KOPT-K1 (cell line): ENCODE results near the gene THSD7B.
"Not testable (repeated sequence)": the region's sequence is repeated elsewhere in the genome, so short reads cannot be mapped to it uniquely, and the experiment has no call there.

Experiments used
- H3K27ac ChIP-seq: fragments of 200-600 bp; sonication (generic); 2 replicates; pipeline ENCODE4 v1.5.1; 2016; ENCODE audit warnings: antibody characterized with exemption, mild to moderate bottlenecking, low read depth, low read length; ENCODE audit not compliant: poor library complexity, severe bottlenecking
- H3K36me3 ChIP-seq: fragments of 200-600 bp; sonication (generic); 2 replicates; pipeline ENCODE4 v1.5.1; 2017; ENCODE audit warnings: antibody characterized with exemption, mild to moderate bottlenecking, low read length, moderate library complexity; ENCODE audit not compliant: insufficient read depth
- H3K9me3 ChIP-seq: fragments of 200-600 bp; sonication (generic); 2 replicates; pipeline ENCODE4 v1.5.1; 2017; ENCODE audit warnings: antibody characterized with exemption, low read length, mild to moderate bottlenecking; ENCODE audit not compliant: insufficient read depth, poor library complexity, severe bottlenecking

THSD7B gene

DNA sequence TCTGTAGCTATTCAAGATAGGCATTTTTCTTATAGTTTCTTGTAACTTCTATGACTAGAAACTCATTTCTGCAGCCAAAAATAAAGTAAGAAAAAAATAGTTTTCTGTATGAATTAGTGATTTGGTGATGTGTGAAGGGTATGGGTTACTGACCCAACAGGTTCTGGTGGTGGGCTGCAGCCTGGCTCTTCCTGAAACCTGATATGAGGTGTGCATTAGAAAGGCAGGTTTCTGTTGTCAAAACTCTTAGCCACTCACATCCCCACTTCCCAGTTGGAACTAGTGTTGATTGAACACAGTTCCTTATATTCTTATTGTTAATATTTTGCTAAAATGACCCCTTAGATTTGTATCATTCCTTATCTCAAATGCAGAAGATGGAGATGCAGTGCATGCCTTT, 330.8 kb downstream of the THSD7B start:
- Histone ChIP-seq H3K36me3 (no peaks in the 10 kb centered on the region), H3K27ac (no peak overlapping the region), H3K9me3 (no peaks in the 10 kb centered on the region)

GRCh38 chr2:137096693-137097092, 331.3 kb downstream of the THSD7B start:
- no peaks in the 10 kb centered on the region for H3K36me3 ChIP-seq

DNA sequence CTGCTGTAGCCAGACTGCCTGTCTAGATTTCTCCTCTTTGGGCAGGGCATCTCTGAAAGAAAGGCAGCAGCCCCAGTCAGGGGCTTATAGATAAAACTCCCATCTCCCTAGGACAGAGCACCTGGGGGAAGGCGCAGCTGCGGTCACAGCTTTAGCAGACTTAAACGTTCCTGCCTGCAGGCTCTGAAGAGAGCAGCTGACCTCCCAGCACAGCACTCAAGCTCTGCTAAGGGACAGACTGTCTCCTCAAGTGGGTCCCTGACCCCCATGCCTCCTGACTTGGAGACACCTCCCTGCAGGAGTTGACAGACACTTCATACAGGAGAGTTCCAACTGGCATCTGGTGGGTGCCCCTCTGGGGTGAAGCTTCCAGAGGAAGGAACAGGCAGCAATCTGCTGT, 336.5 kb downstream of the THSD7B start:
- H3K9me3 ChIP-seq, H3K27ac ChIP-seq, H3K36me3 ChIP-seq: not testable (repeated sequence)

More at GRCh38 chr2:137096693-137097092, 331.3 kb downstream of the THSD7B start:
- Histone ChIP-seq H3K9me3 (no peaks in the 10 kb centered on the region), H3K27ac (no peak overlapping the region)

- H3K27ac ChIP-seq = no peak overlapping the region
- H3K36me3 ChIP-seq = no peaks in the 10 kb centered on the region
- no peaks in the 10 kb centered on the region for H3K9me3 ChIP-seq
These were observed 342.6 kb downstream of the THSD7B start for GRCh38 chr2:137107904-137108303.

GRCh38 chr2:137111896-137112295, 346.6 kb downstream of the THSD7B start:
- Histone ChIP-seq H3K27ac (no peak overlapping the region), H3K36me3 (no peaks in the 10 kb centered on the region)

DNA sequence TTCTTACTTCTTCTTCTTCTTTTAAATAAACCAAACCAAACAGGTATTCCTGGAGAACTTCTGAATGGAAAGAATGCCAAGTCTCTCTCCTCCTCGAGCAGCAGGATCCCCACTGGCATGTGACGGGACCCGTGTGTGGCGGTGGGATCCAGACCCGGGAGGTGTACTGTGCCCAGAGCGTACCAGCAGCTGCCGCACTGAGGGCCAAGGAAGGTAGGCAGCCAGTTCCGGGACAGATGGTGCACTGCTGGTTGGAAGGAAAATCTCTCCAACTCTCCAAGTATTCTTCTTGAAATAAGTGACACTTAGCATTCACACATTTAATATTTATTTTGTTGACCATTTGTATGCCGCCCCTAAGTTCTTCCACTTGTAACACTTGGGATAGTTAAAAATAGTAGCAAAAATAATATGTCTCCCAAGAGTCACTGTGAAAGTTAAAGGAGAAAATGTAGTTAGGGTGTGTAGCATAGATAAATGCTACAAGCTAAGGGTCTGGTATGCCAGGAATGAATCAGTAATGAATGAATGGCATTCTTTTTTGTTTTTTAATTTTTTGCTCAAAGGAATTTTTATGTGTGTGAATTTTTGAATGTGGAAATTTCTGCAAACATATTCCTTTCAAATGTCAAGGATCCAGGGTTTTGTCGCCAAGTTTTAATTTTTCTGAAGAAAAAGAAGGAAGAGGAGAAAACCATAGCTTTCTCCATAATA, 349.9 kb downstream of the THSD7B start:
- no peaks in the 10 kb centered on the region for H3K9me3 ChIP-seq
- H3K27ac ChIP-seq = no peak overlapping the region
- no peaks in the 10 kb centered on the region for H3K36me3 ChIP-seq

More at GRCh38 chr2:137111896-137112295, 346.6 kb downstream of the THSD7B start:
- no peaks in the 10 kb centered on the region for H3K9me3 ChIP-seq

- Histone ChIP-seq H3K27ac (no peak overlapping the region), H3K9me3 (no peaks in the 10 kb centered on the region), H3K36me3 (no peaks in the 10 kb centered on the region)
These were observed 350.4 kb downstream of the THSD7B start for GRCh38 chr2:137115795-137116089.

- H3K27ac ChIP-seq = no peak overlapping the region
- no peaks in the 10 kb centered on the region for H3K36me3 ChIP-seq
- no peaks in the 10 kb centered on the region for H3K9me3 ChIP-seq
These were observed 352.0 kb downstream of the THSD7B start for GRCh38 chr2:137117385-137117784.

DNA sequence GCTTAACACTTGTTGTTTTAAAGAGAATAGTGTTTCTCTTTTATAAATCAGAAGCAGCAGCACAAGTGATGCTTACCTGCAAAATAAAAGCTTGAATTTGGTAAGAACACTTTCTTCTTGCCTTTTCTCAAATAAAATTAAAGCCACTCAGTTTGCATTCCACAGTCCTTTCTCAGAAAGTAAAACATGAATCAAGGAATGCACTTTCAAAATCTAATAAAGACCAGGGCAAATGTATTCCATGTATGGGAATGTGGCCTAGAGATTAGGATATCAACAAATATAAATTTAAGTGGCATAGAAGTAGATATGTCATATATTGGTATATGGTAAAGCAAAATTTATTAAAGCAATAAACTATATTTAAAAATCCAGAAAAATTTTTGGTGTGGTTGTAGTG, 352.8 kb downstream of the THSD7B start:
- no peak overlapping the region for H3K27ac ChIP-seq
- no peaks in the 10 kb centered on the region for H3K36me3 ChIP-seq
- H3K9me3 ChIP-seq = no peaks in the 10 kb centered on the region

DNA sequence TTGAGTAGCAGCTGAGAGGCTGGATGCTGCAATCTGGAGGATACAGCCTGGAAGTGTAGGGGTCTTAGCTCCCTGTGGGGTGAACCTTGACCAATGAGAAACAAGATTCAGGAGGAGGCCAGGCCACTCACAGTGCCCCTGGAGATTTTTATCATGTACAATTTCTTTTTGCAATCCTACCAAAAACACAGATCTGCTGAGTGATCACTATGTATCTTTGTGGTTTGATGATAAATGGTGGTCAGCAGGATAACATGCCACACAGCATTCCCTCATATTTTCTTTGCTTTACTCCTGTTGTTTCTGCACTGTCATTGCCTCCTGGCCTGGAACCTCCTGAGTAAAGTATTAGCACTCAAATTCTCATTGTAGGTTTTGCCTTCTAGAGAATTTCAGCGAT, 357.9 kb downstream of the THSD7B start:
- Histone ChIP-seq H3K27ac (no peak overlapping the region), H3K36me3 (no peaks in the 10 kb centered on the region), H3K9me3 (no peaks in the 10 kb centered on the region)

GRCh38 chr2:137133225-137133624, 367.9 kb downstream of the THSD7B start:
- Histone ChIP-seq H3K9me3 (no peaks in the 10 kb centered on the region), H3K27ac (no peak overlapping the region), H3K36me3 (no peaks in the 10 kb centered on the region)

DNA sequence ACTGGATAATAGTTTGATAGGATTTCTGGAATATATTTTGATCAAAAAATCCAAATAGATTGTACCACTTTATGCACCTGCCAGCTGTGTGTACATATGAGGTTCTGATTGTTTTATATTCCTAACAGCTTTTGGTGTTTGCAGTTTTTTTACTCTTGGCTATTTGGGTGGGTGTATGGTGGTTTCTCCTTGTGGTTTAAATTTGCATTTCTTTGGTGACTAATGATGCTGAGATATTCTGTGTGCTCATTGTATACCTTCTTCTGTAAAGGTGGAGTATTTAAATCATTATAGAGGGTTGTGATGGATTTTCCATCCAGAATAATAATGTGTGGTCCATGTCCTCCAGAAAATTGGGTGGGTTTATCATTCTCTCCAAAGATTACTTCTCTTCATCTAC, 372.9 kb downstream of the THSD7B start:
- H3K9me3 ChIP-seq = no peaks in the 10 kb centered on the region
- H3K36me3 ChIP-seq = no peaks in the 10 kb centered on the region
- H3K27ac ChIP-seq = no peak overlapping the region

DNA sequence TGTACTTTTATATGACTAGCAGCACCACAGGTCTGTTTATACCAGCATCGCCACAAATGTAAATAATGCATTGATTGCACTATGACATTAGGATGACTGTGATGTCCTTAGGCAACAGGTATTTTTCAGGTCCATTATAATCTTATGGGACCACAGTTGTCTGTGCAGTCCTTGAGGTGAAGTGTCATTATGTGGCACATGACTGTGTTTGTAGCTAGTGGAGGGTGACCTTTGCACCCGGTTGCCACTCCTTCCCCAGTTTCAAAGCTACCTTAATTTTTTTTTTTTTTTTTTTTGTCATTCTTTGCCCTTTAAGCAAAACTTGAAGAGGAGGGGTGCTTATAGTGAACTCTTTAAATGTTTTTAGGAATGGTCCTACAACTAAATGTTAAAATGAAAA, 386.4 kb downstream of the THSD7B start:
- H3K36me3 ChIP-seq = no peaks in the 10 kb centered on the region
- no peak overlapping the region for H3K27ac ChIP-seq
- no peaks in the 10 kb centered on the region for H3K9me3 ChIP-seq

DNA sequence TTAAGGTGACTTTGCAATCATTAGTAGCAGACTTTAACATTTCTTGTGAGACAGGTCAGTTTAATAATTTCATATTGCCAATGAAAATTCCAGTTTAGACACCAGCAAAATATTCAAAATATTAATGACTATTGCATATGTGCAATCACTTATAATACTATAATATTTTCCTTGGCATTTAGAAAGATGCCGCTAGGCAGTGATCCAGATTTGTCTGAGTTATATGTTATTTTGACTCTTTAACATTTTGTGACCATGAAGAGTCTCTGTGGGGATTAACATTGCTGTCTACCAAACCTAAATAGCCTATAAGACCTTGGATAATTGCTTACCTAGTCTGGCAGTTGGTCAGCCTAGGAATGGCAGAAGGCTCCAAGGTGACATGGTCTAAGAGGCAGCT, 389.6 kb downstream of the THSD7B start:
- H3K27ac ChIP-seq = no peak overlapping the region
- H3K9me3 ChIP-seq = no peaks in the 10 kb centered on the region
- H3K36me3 ChIP-seq = no peaks in the 10 kb centered on the region

DNA sequence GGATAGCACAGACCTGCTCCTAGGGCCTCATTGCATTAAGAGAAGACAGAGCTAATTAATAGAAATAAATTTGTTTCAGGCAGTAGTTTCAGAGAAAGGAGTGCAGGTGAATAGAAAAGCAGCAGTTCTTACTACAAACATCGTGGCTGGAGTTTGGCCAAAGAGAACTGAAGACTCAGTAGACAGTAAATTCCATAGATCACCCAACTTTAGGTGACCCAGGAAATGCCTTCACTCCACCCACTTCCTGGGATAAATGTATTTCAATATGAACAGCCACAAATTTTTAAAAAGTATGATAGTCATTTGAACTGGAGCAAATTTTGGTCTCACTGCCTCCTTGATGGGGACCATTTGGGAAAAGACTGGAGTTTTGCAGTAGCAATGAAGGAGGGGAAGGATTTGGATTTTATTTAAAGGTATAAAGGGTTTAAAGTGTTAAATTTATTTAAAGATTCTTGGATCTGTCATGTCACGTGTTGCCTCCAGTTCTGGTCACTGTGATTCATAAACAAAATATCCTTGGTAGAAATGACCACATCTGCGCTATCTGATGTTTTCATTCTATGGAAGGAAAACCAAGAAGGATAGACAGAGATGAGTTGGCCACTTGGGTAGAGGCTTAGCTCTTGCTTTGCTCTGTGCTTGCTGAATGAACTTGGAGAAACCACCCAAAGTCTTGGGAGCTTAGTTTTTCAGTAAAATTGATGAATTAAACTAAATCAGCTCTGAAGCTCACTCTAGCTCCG, 390.2 kb downstream of the THSD7B start:
- no peak overlapping the region for H3K27ac ChIP-seq
- H3K9me3 ChIP-seq = no peaks in the 10 kb centered on the region
- no peaks in the 10 kb centered on the region for H3K36me3 ChIP-seq

DNA sequence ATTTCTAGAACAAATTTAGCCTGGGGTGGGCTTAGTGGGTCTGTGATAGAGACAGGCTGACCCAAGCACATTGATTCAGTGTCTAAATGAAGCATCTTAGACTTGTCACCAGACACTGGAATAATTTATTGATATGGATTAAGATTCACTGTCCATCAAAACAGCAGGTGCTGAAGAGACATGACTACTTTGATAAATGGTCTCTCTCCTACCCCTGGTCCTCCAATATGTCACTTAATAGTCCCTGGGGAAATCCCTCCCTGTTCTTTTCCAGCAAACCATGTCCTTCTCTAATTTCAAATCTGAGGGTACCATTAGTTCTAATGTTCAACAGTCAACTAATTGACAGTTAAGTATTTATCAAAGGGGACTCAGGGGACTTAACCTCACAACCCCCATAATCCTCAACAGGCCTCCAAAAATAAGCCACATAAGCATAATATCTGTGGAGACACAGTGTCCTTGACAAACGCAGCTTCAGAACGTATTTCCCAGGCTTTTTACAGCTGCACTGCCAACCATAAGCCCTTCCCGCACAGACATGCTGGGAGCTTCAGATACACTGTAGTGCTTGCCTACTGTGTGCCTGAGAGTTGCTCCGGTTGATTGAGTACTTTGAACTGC, 391.0 kb downstream of the THSD7B start:
- H3K9me3 ChIP-seq = no peaks in the 10 kb centered on the region
- H3K36me3 ChIP-seq = no peaks in the 10 kb centered on the region
- no peak overlapping the region for H3K27ac ChIP-seq
